Measurements from ENCODE around the gene ANKH. TPM values are rescaled to one million over a fixed set of nuclear protein-coding genes. Genes with fewer than 3 reads are reported as not detected.

The ANKH gene
- total RNA-seq, 2 experiments from 2014 or later: 69.3 to 74.2 TPM

- H3K4me1 Mint-ChIP-seq: peaks cover 44% of the 10 kb centered on the region
- no peak overlapping the region for H3K27ac Mint-ChIP-seq
- H3K4me3 Mint-ChIP-seq: no peak overlapping the region
- ChIA-PET POLR2A (no interaction called here), CTCF (interaction anchor here (0.7 kb wide), 1 partner anchor 11 kb away, joined by 5 read pairs; no protein-coding TSS in a partner anchor)
- DNase-seq: no peak
- H3K27me3 Mint-ChIP-seq: no peaks in the 10 kb centered on the region
- peaks cover 20% of the 10 kb centered on the region for H3K36me3 Mint-ChIP-seq (ENCODE audit: low read depth)
- peaks cover 7% of the 10 kb centered on the region for H3K9me3 Mint-ChIP-seq
Observed at GRCh38 chr5:14659821-14660607, 211.6 kb downstream of the ANKH start.

- ChIA-PET POLR2A (no interaction called here), CTCF (interaction anchor here (1.1 to 1.2 kb wide), 2 partner anchors 8 to 77 kb away, joined by 4 to 8 read pairs; no protein-coding TSS in a partner anchor)
- Mint-ChIP-seq H3K9me3 (peaks cover 7% of the 10 kb centered on the region), H3K27me3 (peaks cover 8% of the 10 kb centered on the region), H3K4me1 (peaks cover 31% of the 10 kb centered on the region), H3K27ac (no peak overlapping the region), H3K4me3 (no peak overlapping the region), H3K36me3 (ENCODE audit: low read depth) (peaks cover 9% of the 10 kb centered on the region)
- no peak for DNase-seq
Observed at GRCh38 chr5:14656898-14657297, 214.7 kb downstream of the ANKH start.

GRCh38 chr5:14655146-14655741, 216.3 kb downstream of the ANKH start:
- Mint-ChIP-seq H3K27ac (no peak overlapping the region), H3K27me3 (peaks cover 12% of the 10 kb centered on the region), H3K9me3 (peaks cover 3% of the 10 kb centered on the region), H3K4me1 (peaks cover 23% of the 10 kb centered on the region), H3K36me3 (ENCODE audit: low read depth) (peaks cover 4% of the 10 kb centered on the region), H3K4me3 (no peak overlapping the region)
- ChIA-PET POLR2A (no interaction called here), CTCF (interaction anchor here (0.5 to 1.6 kb wide), 8 partner anchors 9 to 496 kb away, joined by 3 to 6 read pairs (median 4); partner anchors contain the start of gene OTULIN)
- no peak for DNase-seq

Small RNAs within 50 kb of the gene (microRNA-seq; reads per million reads assigned to microRNA genes)
- not detected for gene MIR4637 (ENCODE audit: borderline microRNAs expressed, borderline replicate concordance)

Other genes with a start within 250 kb of the ANKH start
- 10 to 100 TPM; 62.5 to 63.2 TPM for gene OTULIN, start 207.1 kb downstream of the ANKH start, total RNA-seq

All from activated CD4-positive, alpha-beta T cell treated with anti-CD3 and anti-CD28 coated beads, Interleukin-2, amount 10 ng/mL, durations not matched to agents 7 days and 5 days (primary cell).